Neural progenitor cell (in vitro differentiated cells): ENCODE data around the gene HSD11B1L. TPM values are rescaled to one million over a fixed set of nuclear protein-coding genes. Genes with fewer than 3 reads are reported as not detected.

Source experiments
- DNase-seq: peaks from one replicate; pipeline ENCODE4 v3.0.0-alpha.2; 2016; ENCODE audit warnings: low spot score
- H2AFZ ChIP-seq: fragments of 200-600 bp; sonication (generic); replicated peaks from 2 replicates; pipeline ENCODE4 v1.6.1; 2016; ENCODE audit warnings: antibody characterized with exemption
- H3F3A ChIP-seq: fragments of 200-600 bp; sonication (generic); 2 replicates; pipeline ENCODE4 v1.6.1; 2016; ENCODE audit warnings: antibody characterized with exemption, low read depth
- H3K27ac ChIP-seq: fragments of 200-600 bp; sonication (generic); 2 replicates; pipeline ENCODE4 v1.5.1; 2016; ENCODE audit warnings: mild to moderate bottlenecking
- H3K27me3 ChIP-seq: fragments of 200-600 bp; sonication (generic); 2 replicates; pipeline ENCODE4 v1.6.1; 2016; ENCODE audit warnings: mild to moderate bottlenecking, moderate library complexity
- H3K36me3 ChIP-seq: fragments of 200-600 bp; sonication (generic); 2 replicates; pipeline ENCODE4 v1.5.1; 2016
- H3K4me1 ChIP-seq: fragments of 200-600 bp; sonication (generic); 2 replicates; pipeline ENCODE4 v1.6.1; 2016; ENCODE audit warnings: mixed run types
- H3K4me2 ChIP-seq: fragments of 200-600 bp; sonication (generic); 2 replicates; pipeline ENCODE4 v1.6.1; 2016
- H3K4me3 ChIP-seq: fragments of 200-600 bp; sonication (generic); 2 replicates; pipeline ENCODE4 v1.5.1; 2016
- H3K79me2 ChIP-seq: fragments of 200-600 bp; sonication (generic); 2 replicates; pipeline ENCODE4 v1.6.1; 2016; ENCODE audit warnings: low read depth
- H3K9ac ChIP-seq: fragments of 200-600 bp; sonication (generic); 2 replicates; pipeline ENCODE4 v1.6.1; 2016
- H3K9me3 ChIP-seq: fragments of 200-600 bp; sonication (generic); 2 replicates; pipeline ENCODE4 v1.5.1; 2016; ENCODE audit warnings: low read depth
- H4K20me1 ChIP-seq: fragments of 200-600 bp; sonication (generic); 2 replicates; pipeline ENCODE4 v1.6.1; 2016; ENCODE audit warnings: low read depth
- H3K27ac Mint-ChIP-seq: 3 replicates; pipeline ENCODE4 v1.8.0; 2021; ENCODE audit warnings: mixed read lengths
- H3K27me3 Mint-ChIP-seq: 2 replicates; pipeline ENCODE4 v1.8.0; 2022; ENCODE audit warnings: low read depth, mild to moderate bottlenecking, inconsistent platforms, moderate library complexity, mixed read lengths; ENCODE audit not compliant: insufficient read depth
- H3K36me3 Mint-ChIP-seq: 3 replicates; pipeline ENCODE4 v1.8.0; 2021; ENCODE audit warnings: mixed read lengths
- H3K4me1 Mint-ChIP-seq: 3 replicates; pipeline ENCODE4 v1.8.0; 2021; ENCODE audit warnings: mixed read lengths
- H3K4me3 Mint-ChIP-seq: 3 replicates; pipeline ENCODE4 v1.8.0; 2021; ENCODE audit warnings: mild to moderate bottlenecking, moderate library complexity, mixed read lengths
- H3K9me3 Mint-ChIP-seq: 3 replicates; pipeline ENCODE4 v1.8.0; 2020; ENCODE audit warnings: mixed read lengths
- CTCF ChIP-seq: fragments of 200-600 bp; sonication (generic); IDR thresholded peaks from 2 replicates; pipeline ENCODE4 v1.5.1; 2017; ENCODE audit warnings: antibody characterized with exemption, mild to moderate bottlenecking
- EZH2 ChIP-seq: fragments of 200-600 bp; sonication (generic); IDR thresholded peaks from 2 replicates; pipeline ENCODE4 v1.6.1; 2017; ENCODE audit warnings: antibody characterized with exemption, mild to moderate bottlenecking, moderate library complexity
- EZH2phosphoT487 ChIP-seq: fragments of 200-600 bp; sonication (generic); IDR thresholded peaks from 2 replicates; pipeline ENCODE4 v1.6.1; 2017; ENCODE audit warnings: antibody characterized with exemption
- total RNA-seq: library from RNA; depleted of rRNA; stranded (reverse); fragments of >200 nt; gene quantifications from 2 replicates; pipeline ENCODE4 v1.2.3, GENCODE V29; 2015; ENCODE audit warnings: low replicate concordance

HSD11B1L gene
- total RNA-seq, 1 donor from 2014 or later: 7.7 TPM

GRCh38 chr19:5711713-5712161, 30.9 kb downstream of the HSD11B1L start:
- peaks cover 29% of the 10 kb centered on the region for H3K79me2 ChIP-seq
- H3K27me3 ChIP-seq: no peaks in the 10 kb centered on the region
- H3F3A ChIP-seq: no peaks in the 10 kb centered on the region
- TF ChIP-seq EZH2: no peak
- TF ChIP-seq EZH2phosphoT487: no peak
- H3K36me3 ChIP-seq: no peaks in the 10 kb centered on the region
- peaks cover 2% of the 10 kb centered on the region for H3K27me3 Mint-ChIP-seq
- no peak for DNase-seq
- no peak overlapping the region for H3K4me3 ChIP-seq
- no peak overlapping the region for H3K9ac ChIP-seq
- no peak overlapping the region for H3K4me2 ChIP-seq
- H3K9me3 ChIP-seq: no peaks in the 10 kb centered on the region
- H3K4me1 ChIP-seq: no peaks in the 10 kb centered on the region
- peaks cover 5% of the 10 kb centered on the region for H3K4me1 Mint-ChIP-seq
- peaks cover 16% of the 10 kb centered on the region for H4K20me1 ChIP-seq
- H3K27ac Mint-ChIP-seq: no peak overlapping the region
- H3K9me3 Mint-ChIP-seq: no peaks in the 10 kb centered on the region
- H2AFZ ChIP-seq: no peak overlapping the region
- peaks cover 13% of the 10 kb centered on the region for H3K36me3 Mint-ChIP-seq
- no peak overlapping the region for H3K27ac ChIP-seq
- H3K4me3 Mint-ChIP-seq: no peak overlapping the region

GRCh38 chr19:5713228-5713627, 32.4 kb downstream of the HSD11B1L start:
- H4K20me1 ChIP-seq: peaks cover 31% of the 10 kb centered on the region
- H3K27ac ChIP-seq: no peak overlapping the region
- no peak overlapping the region for H3K9ac ChIP-seq
- no peak for TF ChIP-seq EZH2phosphoT487
- TF ChIP-seq EZH2: no peak
- no peak for TF ChIP-seq CTCF
- H3K9me3 Mint-ChIP-seq: no peaks in the 10 kb centered on the region
- no peak overlapping the region for H3K4me3 ChIP-seq
- H3K4me3 Mint-ChIP-seq: no peak overlapping the region
- peaks cover 12% of the 10 kb centered on the region for H3K4me1 Mint-ChIP-seq
- peaks cover 11% of the 10 kb centered on the region for H3K36me3 Mint-ChIP-seq
- peaks cover 2% of the 10 kb centered on the region for H3K27me3 Mint-ChIP-seq
- peaks cover under 1% of the 10 kb centered on the region for H3K4me1 ChIP-seq
- no peaks in the 10 kb centered on the region for H3K36me3 ChIP-seq
- no peaks in the 10 kb centered on the region for H3K9me3 ChIP-seq
- no peak overlapping the region for H3K27ac Mint-ChIP-seq
- no peaks in the 10 kb centered on the region for H3F3A ChIP-seq
- no peak for DNase-seq
- H3K4me2 ChIP-seq: no peak overlapping the region
- no peak overlapping the region for H2AFZ ChIP-seq
- H3K27me3 ChIP-seq: no peaks in the 10 kb centered on the region
- H3K79me2 ChIP-seq: peaks cover 44% of the 10 kb centered on the region

GRCh38 chr19:5714816-5715215, 34.0 kb downstream of the HSD11B1L start:
- Histone ChIP-seq H3K27ac (no peak overlapping the region), H3K9me3 (no peaks in the 10 kb centered on the region), H3K4me2 (no peak overlapping the region), H3F3A (no peaks in the 10 kb centered on the region), H2AFZ (no peak overlapping the region), H3K4me1 (peaks cover 9% of the 10 kb centered on the region), H3K27me3 (no peaks in the 10 kb centered on the region), H3K36me3 (no peaks in the 10 kb centered on the region), H4K20me1 (peaks cover 41% of the 10 kb centered on the region), H3K79me2 (peaks cover 60% of the 10 kb centered on the region), H3K4me3 (no peak overlapping the region), H3K9ac (no peak overlapping the region)
- peaks cover 22% of the 10 kb centered on the region for H3K4me1 Mint-ChIP-seq
- H3K27ac Mint-ChIP-seq: no peak overlapping the region
- no peaks in the 10 kb centered on the region for H3K9me3 Mint-ChIP-seq
- TF ChIP-seq CTCF (no peak), EZH2phosphoT487 (no peak)
- DNase-seq: no peak
- peaks cover 11% of the 10 kb centered on the region for H3K36me3 Mint-ChIP-seq
- H3K27me3 Mint-ChIP-seq: peaks cover 5% of the 10 kb centered on the region
- H3K4me3 Mint-ChIP-seq: no peak overlapping the region

- Histone ChIP-seq H3K4me1 (peaks cover 9% of the 10 kb centered on the region), H3K4me3 (no peak overlapping the region), H4K20me1 (peaks cover 41% of the 10 kb centered on the region), H3F3A (peaks cover 3% of the 10 kb centered on the region), H3K79me2 (peaks cover 60% of the 10 kb centered on the region), H3K9me3 (no peaks in the 10 kb centered on the region), H3K36me3 (no peaks in the 10 kb centered on the region), H2AFZ (no peak overlapping the region), H3K9ac (no peak overlapping the region), H3K27ac (no peak overlapping the region), H3K4me2 (no peak overlapping the region), H3K27me3 (no peaks in the 10 kb centered on the region)
- no peak for TF ChIP-seq CTCF
- no peak for DNase-seq
- Mint-ChIP-seq H3K9me3 (no peaks in the 10 kb centered on the region), H3K27ac (no peak overlapping the region), H3K27me3 (peaks cover 8% of the 10 kb centered on the region), H3K4me3 (peak overlapping the region; percentile 80), H3K36me3 (peaks cover 8% of the 10 kb centered on the region), H3K4me1 (peaks cover 22% of the 10 kb centered on the region)
Measured at GRCh38 chr19:5717215-5717935, 36.5 kb downstream of the HSD11B1L start.
